HL-60/S4 treated with phorbol 12-myristate 13-acetate at 8.2 ng/mL for 4 days and 3 days (cell line): ENCODE results near the gene STAU1.
"Not testable (repeated sequence)": the region's sequence is repeated elsewhere in the genome, so short reads cannot be mapped to it uniquely, and the experiment has no call there.

ENCODE experiments used
- in situ Hi-C: fragments of 300-500 bp; cut with MboI; formaldehyde crosslinking; loops from 2 replicates; pipeline ENCODE4 v1.15.0; 2022; ENCODE audit warnings: low sequenced_read_pairs

STAU1 gene, protein sequence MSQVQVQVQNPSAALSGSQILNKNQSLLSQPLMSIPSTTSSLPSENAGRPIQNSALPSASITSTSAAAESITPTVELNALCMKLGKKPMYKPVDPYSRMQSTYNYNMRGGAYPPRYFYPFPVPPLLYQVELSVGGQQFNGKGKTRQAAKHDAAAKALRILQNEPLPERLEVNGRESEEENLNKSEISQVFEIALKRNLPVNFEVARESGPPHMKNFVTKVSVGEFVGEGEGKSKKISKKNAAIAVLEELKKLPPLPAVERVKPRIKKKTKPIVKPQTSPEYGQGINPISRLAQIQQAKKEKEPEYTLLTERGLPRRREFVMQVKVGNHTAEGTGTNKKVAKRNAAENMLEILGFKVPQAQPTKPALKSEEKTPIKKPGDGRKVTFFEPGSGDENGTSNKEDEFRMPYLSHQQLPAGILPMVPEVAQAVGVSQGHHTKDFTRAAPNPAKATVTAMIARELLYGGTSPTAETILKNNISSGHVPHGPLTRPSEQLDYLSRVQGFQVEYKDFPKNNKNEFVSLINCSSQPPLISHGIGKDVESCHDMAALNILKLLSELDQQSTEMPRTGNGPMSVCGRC

GRCh38 chr20:49187851-49188641 lies at the start of gene STAU1:
Gene STAU1, minus strand, starts transcription at chr20:49188334. Its CDS starts 22,133 bp downstream, at chr20:49166201.
- in situ Hi-C loops, result no loop called here

- in situ Hi-C loops, result no loop called here
Observed at GRCh38 chr20:49237531-49237930, 49.4 kb upstream of the STAU1 start.

DNA sequence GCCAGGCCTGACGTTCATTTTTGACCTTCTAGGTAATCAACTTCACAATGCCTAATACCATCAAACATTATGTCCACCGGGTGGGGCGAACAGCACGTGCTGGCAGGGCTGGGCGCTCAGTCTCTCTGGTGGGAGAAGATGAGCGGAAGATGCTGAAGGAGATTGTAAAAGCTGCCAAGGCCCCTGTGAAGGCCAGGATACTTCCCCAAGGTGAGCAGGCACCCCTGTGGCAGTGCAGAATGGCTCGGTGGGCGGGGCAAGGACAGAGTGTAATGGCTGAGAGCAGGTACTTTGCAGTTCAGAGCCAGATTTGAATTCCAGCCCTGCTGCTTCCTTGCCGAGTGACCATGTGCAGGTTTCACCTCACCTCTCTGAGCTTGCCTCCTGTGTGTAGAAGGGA lies 48.2 kb upstream of the STAU1 start:
- in situ Hi-C loops, result no loop called here

GRCh38 chr20:49234831-49235230 lies 46.7 kb upstream of the STAU1 start:
- in situ Hi-C loops, result no loop called here

GRCh38 chr20:49233226-49233625 lies 45.1 kb upstream of the STAU1 start:
- in situ Hi-C loops, result no loop called here

- in situ Hi-C loops, result no loop called here
Observed at GRCh38 chr20:49231471-49231870, 43.3 kb upstream of the STAU1 start.

GRCh38 chr20:49230561-49231133 lies 42.5 kb upstream of the STAU1 start:
- in situ Hi-C loops, result no loop called here

DNA sequence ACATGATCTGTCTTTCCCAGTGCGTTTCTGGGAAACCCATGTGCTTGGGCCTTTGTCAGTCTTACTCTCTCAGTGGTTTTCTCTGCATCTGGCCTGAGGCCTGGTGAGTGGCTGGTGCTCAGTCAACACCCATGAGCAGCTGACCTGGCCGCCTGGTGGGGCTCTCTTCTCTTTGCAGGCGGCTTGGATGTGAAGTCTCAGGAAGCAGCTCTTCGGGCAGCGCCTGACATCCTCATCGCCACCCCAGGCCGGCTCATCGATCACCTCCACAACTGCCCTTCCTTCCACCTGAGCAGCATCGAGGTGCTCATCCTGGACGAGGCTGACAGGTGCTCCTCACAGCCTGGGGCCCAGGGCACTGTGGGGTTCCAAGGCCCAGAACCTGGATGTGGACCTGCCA lies 41.9 kb upstream of the STAU1 start:
- in situ Hi-C loops, result no loop called here

- in situ Hi-C loops, result no loop called here
Observed at GRCh38 chr20:49229381-49229780, 41.2 kb upstream of the STAU1 start.

- in situ Hi-C loops, result no loop called here
Observed at GRCh38 chr20:49228676-49229075, 40.5 kb upstream of the STAU1 start.

DNA sequence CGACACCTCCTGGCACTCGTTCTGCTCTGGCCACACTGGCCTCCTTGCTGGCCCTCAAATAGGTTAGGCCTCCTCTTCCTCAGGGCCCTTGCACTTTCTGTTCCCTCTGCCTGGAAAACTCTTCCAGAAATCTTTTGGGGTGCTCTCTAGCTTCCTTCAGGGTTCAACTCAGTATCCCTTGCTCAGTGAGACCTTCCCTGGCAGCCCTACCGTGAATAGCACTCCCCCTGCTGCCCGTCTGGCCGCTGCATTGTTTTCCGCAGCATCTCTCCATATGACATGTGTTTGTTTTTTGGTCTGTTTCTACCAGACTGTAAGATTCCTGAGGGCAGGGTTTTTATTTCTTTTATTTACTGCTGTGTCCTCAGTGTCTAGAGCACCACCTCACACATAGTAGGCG lies 37.8 kb upstream of the STAU1 start:
- in situ Hi-C loops, result no loop called here

DNA sequence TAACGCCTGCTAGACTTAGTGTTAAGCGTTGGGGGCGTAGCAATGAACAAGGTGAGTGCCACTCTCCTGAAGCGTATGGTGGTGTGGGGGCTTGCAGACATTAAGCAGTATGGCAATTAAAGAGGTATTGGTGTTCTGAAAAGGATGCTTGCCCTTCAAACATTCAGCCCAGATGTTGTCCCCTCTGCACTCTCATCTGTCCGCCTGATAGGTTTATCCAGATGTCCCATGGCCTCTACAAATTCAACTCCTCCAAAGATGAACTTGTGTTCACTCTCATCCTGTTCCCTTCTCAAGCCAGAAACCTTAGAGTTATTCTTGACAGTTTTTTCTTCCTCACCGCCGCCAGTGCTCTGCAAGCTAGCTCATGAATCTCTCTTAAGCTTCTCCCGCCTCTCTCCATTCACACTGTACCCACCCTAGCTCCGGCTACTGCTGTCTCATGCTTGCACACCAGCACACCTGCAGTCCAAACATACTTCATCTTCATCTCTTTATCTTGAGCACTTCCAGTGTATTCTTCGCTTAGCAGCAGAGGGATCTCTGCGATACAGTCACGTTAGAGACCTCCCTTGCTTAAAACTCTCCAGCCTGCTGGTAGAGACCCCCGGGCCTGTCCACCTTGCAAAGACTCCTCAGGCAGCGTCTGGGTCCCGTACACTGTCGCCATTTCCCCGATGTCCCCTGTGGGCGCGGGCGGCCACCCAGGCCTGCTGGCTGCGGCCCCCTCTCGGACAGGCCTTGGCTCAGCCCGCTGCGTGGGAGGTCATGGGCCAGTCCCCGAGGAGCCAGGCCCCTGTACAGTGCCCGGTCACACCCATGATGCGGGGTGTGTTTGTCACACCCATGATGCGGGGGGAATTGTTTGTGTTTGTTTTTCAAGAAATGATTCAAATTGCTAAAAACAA lies 32.0 kb upstream of the STAU1 start:
- in situ Hi-C loops, result no loop called here

- in situ Hi-C loops, result no loop called here
Observed at GRCh38 chr20:49219091-49219923, 31.2 kb upstream of the STAU1 start, which contains the start of gene DDX27. Gene DDX27, plus strand, starts transcription at chr20:49219416. Its CDS starts 33 bp downstream, at chr20:49219449.

DNA sequence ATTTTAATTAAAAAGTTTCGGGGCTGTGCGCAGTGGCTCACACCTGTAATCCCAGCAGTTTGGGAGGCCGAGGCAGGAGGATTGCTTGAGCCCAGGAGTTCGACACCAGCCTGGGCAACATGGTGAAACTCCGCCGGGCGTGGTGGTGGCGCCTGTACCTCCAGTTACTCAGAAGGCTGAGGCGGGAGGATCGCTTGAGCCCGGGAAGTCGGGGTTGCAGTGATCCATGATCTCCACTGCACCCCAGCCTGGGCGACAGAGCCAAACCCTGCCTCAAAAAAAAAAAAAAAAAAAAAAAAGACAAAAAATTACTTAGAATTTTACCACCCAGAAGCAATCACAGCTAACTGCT lies 30.6 kb upstream of the STAU1 start:
- in situ Hi-C loops, result not testable (repeated sequence)

DNA sequence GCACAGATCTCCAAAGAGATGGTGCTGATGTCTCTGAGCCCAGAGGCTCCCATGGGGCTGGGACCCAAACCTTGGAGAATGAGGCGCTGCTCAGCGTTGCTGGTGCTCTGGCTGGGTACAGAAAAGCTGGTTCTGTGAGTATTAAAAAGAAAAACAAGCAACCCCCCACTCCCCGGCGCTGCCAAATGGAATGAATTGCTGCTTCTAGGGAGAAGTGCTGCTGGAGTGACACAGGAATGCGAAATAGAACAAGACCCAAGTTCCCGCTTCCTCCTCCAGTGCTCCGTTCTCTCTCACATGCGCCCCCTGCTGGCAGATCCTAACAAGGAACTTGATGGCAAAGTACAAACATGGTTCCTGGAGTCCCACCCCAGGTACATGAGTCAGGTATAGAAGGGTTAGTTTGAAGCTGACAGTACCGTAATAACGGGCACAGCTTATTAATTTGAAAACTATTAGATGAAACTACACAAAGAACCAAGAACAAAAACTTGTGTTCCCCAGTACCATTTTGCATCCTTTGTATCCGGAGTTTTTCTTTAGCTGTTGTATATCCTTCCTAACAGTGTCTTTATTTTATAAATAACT lies 29.0 kb upstream of the STAU1 start:
- in situ Hi-C loops, result no loop called here

DNA sequence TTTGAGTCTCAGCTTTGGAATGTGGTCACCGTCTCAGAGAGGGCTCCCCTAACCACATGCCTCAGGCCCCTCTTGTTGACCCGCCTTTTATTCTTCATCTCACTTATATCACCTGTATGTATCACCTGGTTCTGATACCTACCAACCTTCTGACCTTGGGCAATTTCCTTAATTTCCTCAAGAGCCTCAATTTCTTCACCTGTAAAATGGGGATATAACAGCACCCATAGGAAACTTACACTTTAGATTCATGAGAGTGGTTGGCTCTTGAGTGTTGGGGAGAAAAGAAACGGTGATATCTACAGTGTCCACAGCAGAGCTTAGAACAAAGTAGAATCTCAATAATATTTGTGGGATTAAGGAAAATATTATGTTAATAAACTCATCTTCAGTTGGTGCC lies 27.1 kb upstream of the STAU1 start:
- in situ Hi-C loops, result no loop called here

GRCh38 chr20:49214571-49214970 lies 26.4 kb upstream of the STAU1 start:
- in situ Hi-C loops, result no loop called here

DNA sequence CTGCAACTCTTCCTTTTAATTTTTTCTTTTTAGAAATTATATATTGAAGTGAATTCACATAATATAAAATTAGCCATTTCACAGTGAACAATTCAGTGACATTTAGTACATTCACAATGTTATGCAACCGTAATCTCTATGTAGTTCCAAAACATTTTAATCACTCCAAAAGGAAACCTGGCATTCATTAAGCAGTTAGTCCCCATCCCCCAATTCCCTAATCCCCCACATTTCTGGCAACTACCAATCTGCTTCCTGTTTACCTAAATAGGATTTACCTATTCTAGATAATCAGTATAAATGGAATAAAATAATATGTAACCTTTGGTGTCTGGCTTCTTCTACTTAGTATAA lies 22.6 kb upstream of the STAU1 start:
- in situ Hi-C loops, result no loop called here

GRCh38 chr20:49210101-49210756 lies 22.1 kb upstream of the STAU1 start:
- in situ Hi-C loops, result no loop called here
